GM19238 (cell line): Measurements from ENCODE around the gene ABHD18.
"Not testable (repeated sequence)": the region's sequence is repeated elsewhere in the genome, so short reads cannot be mapped to it uniquely, and the experiment has no call there.

Experiments used
- DNase-seq: peaks from one replicate; pipeline ENCODE4 v3.0.0; 2011; ENCODE audit warnings: low spot score; ENCODE audit not compliant: insufficient read length

Gene ABHD18

GRCh38 chr4:128061566-128062536, 96.6 kb downstream of the ABHD18 start:
- peak; percentile 64 for DNase-seq

GRCh38 chr4:128066453-128066820, 101.2 kb downstream of the ABHD18 start:
- not testable (repeated sequence) for DNase-seq

GRCh38 chr4:128068918-128069317, 103.7 kb downstream of the ABHD18 start:
- no peak for DNase-seq

GRCh38 chr4:128076464-128076863, 111.3 kb downstream of the ABHD18 start:
- no peak for DNase-seq
